Neural cell (in vitro differentiated cells): ENCODE results near the gene CDH12. TPM values are rescaled to one million over a fixed set of nuclear protein-coding genes. Genes with fewer than 3 reads are reported as not detected.
"Not testable (repeated sequence)": the region's sequence is repeated elsewhere in the genome, so short reads cannot be mapped to it uniquely, and the experiment has no call there.

Experiments used
- H2AFZ ChIP-seq: fragments of 200-600, 300-800 bp; sonication (generic), shearing (Covaris generic); 2 replicates; pipeline ENCODE4 v1.6.0; 2014; ENCODE audit warnings: low read depth, mild to moderate bottlenecking, antibody characterized with exemption, low read length, moderate library complexity
- H3F3A ChIP-seq: fragments of 200-600 bp; shearing (Covaris generic); 2 replicates; pipeline ENCODE4 v1.6.1; 2016; ENCODE audit warnings: mild to moderate bottlenecking, moderate library complexity, mixed read lengths, antibody characterized with exemption, low read length; ENCODE audit not compliant: insufficient read depth, poor library complexity, severe bottlenecking
- H3K27ac ChIP-seq: fragments of 200-600, 300-800 bp; sonication (generic), shearing (Covaris generic); 2 replicates; pipeline ENCODE4 v1.5.1; 2014; ENCODE audit warnings: mild to moderate bottlenecking, low read length, moderate library complexity
- H3K27me3 ChIP-seq: fragments of 300-800, 200-600 bp; sonication (generic), shearing (Covaris generic); 2 replicates; pipeline ENCODE4 v1.6.0; 2014; ENCODE audit warnings: mild to moderate bottlenecking, low read depth, low read length, moderate library complexity; ENCODE audit not compliant: insufficient read depth
- H3K36me3 ChIP-seq: fragments of 300-800, 200-600 bp; sonication (generic), shearing (Covaris generic); 2 replicates; pipeline ENCODE4 v1.5.1; 2014; ENCODE audit warnings: mild to moderate bottlenecking, antibody characterized with exemption, low read length, moderate library complexity; ENCODE audit not compliant: insufficient read depth
- H3K4me2 ChIP-seq: fragments of 300-800, 200-600 bp; sonication (generic), shearing (Covaris generic); 2 replicates; pipeline ENCODE4 v1.6.0; 2014; ENCODE audit warnings: mild to moderate bottlenecking, low read length
- H3K4me3 ChIP-seq: fragments of 300-800, 200-600 bp; sonication (generic), shearing (Covaris generic); 2 replicates; pipeline ENCODE4 v1.5.1; 2014; ENCODE audit warnings: mild to moderate bottlenecking, low read length, moderate library complexity
- H3K79me2 ChIP-seq: fragments of 200-600 bp; shearing (Covaris generic); replicated peaks from 2 replicates; pipeline ENCODE4 v1.6.0; 2014; ENCODE audit warnings: mild to moderate bottlenecking, low read length, moderate library complexity; ENCODE audit not compliant: insufficient read depth
- H3K9ac ChIP-seq: fragments of 300-800, 200-600 bp; sonication (generic), shearing (Covaris generic); 2 replicates; pipeline ENCODE4 v1.6.1; 2016; ENCODE audit warnings: mild to moderate bottlenecking, low read length, mixed read lengths
- H3K9me2 ChIP-seq: fragments of 200-600 bp; shearing (Covaris generic); 2 replicates; pipeline ENCODE4 v1.6.1; 2016; ENCODE audit warnings: mild to moderate bottlenecking, low read length, mixed read lengths; ENCODE audit not compliant: insufficient read depth
- H3K9me3 ChIP-seq: fragments of 200-600, 300-800 bp; sonication (generic), shearing (Covaris generic); 2 replicates; pipeline ENCODE4 v1.6.1; 2016; ENCODE audit warnings: mild to moderate bottlenecking, mixed run types, low read length, moderate library complexity, mixed read lengths
- H4K20me1 ChIP-seq: fragments of 200-600 bp; shearing (Covaris generic); 2 replicates; pipeline ENCODE4 v1.6.1; 2016; ENCODE audit warnings: mild to moderate bottlenecking, mixed run types; ENCODE audit not compliant: insufficient read depth
- EP300 ChIP-seq: fragments of 450-650 bp; conservative IDR thresholded peaks from 2 replicates; pipeline ENCODE4 v1.6.1; 2014; ENCODE audit warnings: antibody characterized with exemption, mild to moderate bottlenecking, moderate library complexity; ENCODE audit not compliant: poor library complexity, severe bottlenecking
- EZH2 ChIP-seq: fragments of 200-600, 300-800 bp; shearing (Covaris generic), sonication (generic); IDR thresholded peaks from 2 replicates; pipeline ENCODE4 v1.6.1; 2014; ENCODE audit warnings: antibody characterized with exemption, low read length, borderline replicate concordance, mild to moderate bottlenecking; ENCODE audit not compliant: insufficient read depth, poor library complexity, severe bottlenecking
- MXI1 ChIP-seq: fragments of 450-650 bp; conservative IDR thresholded peaks from 2 replicates; pipeline ENCODE4 v1.6.1; 2014; ENCODE audit warnings: antibody characterized with exemption, mild to moderate bottlenecking; ENCODE audit not compliant: poor library complexity, severe bottlenecking
- POLR2AphosphoS5 ChIP-seq: IDR thresholded peaks from 2 replicates; pipeline ENCODE4 v1.6.1; 2012
- RAD21 ChIP-seq: fragments of 450-650 bp; conservative IDR thresholded peaks from 2 replicates; pipeline ENCODE4 v1.6.1; 2014; ENCODE audit warnings: antibody characterized with exemption, mild to moderate bottlenecking, moderate library complexity
- REST ChIP-seq: IDR thresholded peaks from 2 replicates; pipeline ENCODE4 v1.6.1; 2012; ENCODE audit warnings: borderline replicate concordance
- SMC3 ChIP-seq: fragments of 450-650 bp; conservative IDR thresholded peaks from 2 replicates; pipeline ENCODE4 v1.6.1; 2014; ENCODE audit warnings: antibody characterized with exemption, mild to moderate bottlenecking, moderate library complexity; ENCODE audit not compliant: poor library complexity
- TAF1 ChIP-seq: IDR thresholded peaks from 2 replicates; pipeline ENCODE4 v1.6.1; 2012; ENCODE audit warnings: low read depth
- polyA plus RNA-seq: library from polyadenylated mRNA; depleted of rRNA; stranded (reverse); fragments of >200 nt; gene quantifications from 2 replicates; pipeline ENCODE4 v1.2.3, GENCODE V29; 2014
- TF ChIP-seq, protein P1 (sequence below): fragments of 450-650 bp; IDR thresholded peaks from 2 replicates; pipeline ENCODE4 v1.5.1; 2014; ENCODE audit warnings: antibody characterized with exemption, mild to moderate bottlenecking, moderate library complexity; ENCODE audit not compliant: poor library complexity, severe bottlenecking

The CDH12 gene
- polyA plus RNA-seq, 1 donor from 2014 or later, result 2.1 TPM

DNA sequence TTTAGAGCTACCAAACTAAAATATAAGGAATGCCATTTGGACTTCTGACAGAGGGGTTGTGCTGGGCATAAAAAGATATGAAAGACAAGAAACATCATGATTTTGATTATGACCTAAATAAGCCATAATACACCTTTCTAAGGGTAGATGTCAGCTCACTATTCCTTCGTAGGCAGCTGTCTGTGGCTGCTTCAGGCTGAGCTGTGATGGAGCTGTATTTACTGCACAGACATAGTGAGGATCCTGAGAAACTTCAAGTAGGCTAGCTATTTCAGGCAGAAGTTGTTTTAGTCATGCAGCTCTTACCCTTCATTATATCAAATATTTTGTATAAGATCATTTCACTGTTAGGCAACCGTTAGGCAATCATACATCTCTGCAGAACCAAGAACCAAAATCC is 511.7 kb downstream of the CDH12 start:
- TF ChIP-seq MXI1 (no peak), EZH2 (no peak), EP300 (no peak), POLR2AphosphoS5 (no peak), RAD21 (no peak), REST (no peak), TAF1 (no peak), SMC3 (no peak)
- TF ChIP-seq, protein P1, sequence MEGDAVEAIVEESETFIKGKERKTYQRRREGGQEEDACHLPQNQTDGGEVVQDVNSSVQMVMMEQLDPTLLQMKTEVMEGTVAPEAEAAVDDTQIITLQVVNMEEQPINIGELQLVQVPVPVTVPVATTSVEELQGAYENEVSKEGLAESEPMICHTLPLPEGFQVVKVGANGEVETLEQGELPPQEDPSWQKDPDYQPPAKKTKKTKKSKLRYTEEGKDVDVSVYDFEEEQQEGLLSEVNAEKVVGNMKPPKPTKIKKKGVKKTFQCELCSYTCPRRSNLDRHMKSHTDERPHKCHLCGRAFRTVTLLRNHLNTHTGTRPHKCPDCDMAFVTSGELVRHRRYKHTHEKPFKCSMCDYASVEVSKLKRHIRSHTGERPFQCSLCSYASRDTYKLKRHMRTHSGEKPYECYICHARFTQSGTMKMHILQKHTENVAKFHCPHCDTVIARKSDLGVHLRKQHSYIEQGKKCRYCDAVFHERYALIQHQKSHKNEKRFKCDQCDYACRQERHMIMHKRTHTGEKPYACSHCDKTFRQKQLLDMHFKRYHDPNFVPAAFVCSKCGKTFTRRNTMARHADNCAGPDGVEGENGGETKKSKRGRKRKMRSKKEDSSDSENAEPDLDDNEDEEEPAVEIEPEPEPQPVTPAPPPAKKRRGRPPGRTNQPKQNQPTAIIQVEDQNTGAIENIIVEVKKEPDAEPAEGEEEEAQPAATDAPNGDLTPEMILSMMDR, result no peak
- no peaks in the 10 kb centered on the region for H4K20me1 ChIP-seq
- no peak overlapping the region for H2AFZ ChIP-seq
- no peak overlapping the region for H3K4me2 ChIP-seq
- no peak overlapping the region for H3K4me3 ChIP-seq
- no peaks in the 10 kb centered on the region for H3F3A ChIP-seq
- H3K9me3 ChIP-seq, result no peaks in the 10 kb centered on the region
- no peaks in the 10 kb centered on the region for H3K79me2 ChIP-seq
- H3K36me3 ChIP-seq, result no peaks in the 10 kb centered on the region
- no peak overlapping the region for H3K27ac ChIP-seq
- no peak overlapping the region for H3K9ac ChIP-seq
- H3K27me3 ChIP-seq, result no peaks in the 10 kb centered on the region
- H3K9me2 ChIP-seq, result no peaks in the 10 kb centered on the region

DNA sequence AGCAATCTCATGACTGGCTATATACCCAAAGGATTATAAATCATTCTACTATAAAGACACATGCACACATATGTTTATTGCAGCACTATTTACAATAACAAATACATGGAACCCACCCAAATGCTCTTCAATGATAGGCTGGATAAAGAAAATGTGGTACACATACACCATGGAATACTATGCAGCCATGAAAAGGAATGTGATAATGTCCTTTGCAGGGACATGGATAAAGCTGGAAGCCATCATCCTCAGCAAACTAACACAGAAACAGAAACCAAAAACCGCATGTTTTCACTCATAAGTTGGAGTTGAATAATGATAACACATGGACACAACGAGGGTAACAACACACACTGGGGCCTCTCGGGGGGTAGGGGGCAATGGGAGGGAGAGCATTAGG is 520.2 kb downstream of the CDH12 start:
- H3F3A ChIP-seq, H3K27ac ChIP-seq, H3K4me3 ChIP-seq, H3K79me2 ChIP-seq, H3K9me3 ChIP-seq, H4K20me1 ChIP-seq, H3K9ac ChIP-seq, H3K36me3 ChIP-seq, H2AFZ ChIP-seq, H3K9me2 ChIP-seq, H3K27me3 ChIP-seq, H3K4me2 ChIP-seq: not testable (repeated sequence)

- TF ChIP-seq SMC3 (no peak), MXI1 (no peak), EP300 (no peak), POLR2AphosphoS5 (no peak), EZH2 (no peak), TAF1 (no peak), REST (no peak), RAD21 (no peak)
- TF ChIP-seq, protein P1, result no peak
- Histone ChIP-seq H2AFZ (no peak overlapping the region), H3K4me3 (no peak overlapping the region), H3K9ac (no peak overlapping the region), H3F3A (no peaks in the 10 kb centered on the region), H3K9me2 (no peaks in the 10 kb centered on the region), H3K4me2 (no peak overlapping the region), H3K9me3 (no peaks in the 10 kb centered on the region), H3K36me3 (no peaks in the 10 kb centered on the region), H3K27me3 (no peaks in the 10 kb centered on the region), H3K79me2 (no peaks in the 10 kb centered on the region), H3K27ac (no peak overlapping the region), H4K20me1 (no peaks in the 10 kb centered on the region)
Observed at GRCh38 chr5:22329683-22330082, 523.5 kb downstream of the CDH12 start.
